Measurements from ENCODE around the gene ABLIM3.

ABLIM3 gene

GRCh38 chr5:149133795-149134777 is 7.2 kb upstream of the ABLIM3 start:
- no peak for DNase-seq (ENCODE audit: low read depth in 2 of 2)

GRCh38 chr5:149134778-149135500 is 6.4 kb upstream of the ABLIM3 start:
- no peak for DNase-seq (ENCODE audit: low read depth in 2 of 2)

GRCh38 chr5:149135536-149136201 is 5.6 kb upstream of the ABLIM3 start:
- no peak for DNase-seq (ENCODE audit: low read depth in 2 of 2)

- no peak for DNase-seq (ENCODE audit: low read depth in 2 of 2)
These were observed 2.9 kb upstream of the ABLIM3 start for GRCh38 chr5:149138182-149138923.

GRCh38 chr5:149140197-149141002 is 893 bp upstream of the ABLIM3 start:
- no peak for DNase-seq (ENCODE audit: low read depth in 2 of 2)

GRCh38 chr5:149141957-149142851 is 911 bp downstream of the ABLIM3 start:
- DNase-seq (ENCODE audit: low read depth in 2 of 2): no peak

- no peak for DNase-seq (ENCODE audit: low read depth in 2 of 2)
These were observed 2.2 kb downstream of the ABLIM3 start for GRCh38 chr5:149143470-149143869.

GRCh38 chr5:149144637-149145036 is 3.3 kb downstream of the ABLIM3 start:
- no peak for DNase-seq (ENCODE audit: low read depth in 2 of 2)

GRCh38 chr5:149145138-149145537 is 3.8 kb downstream of the ABLIM3 start:
- DNase-seq (ENCODE audit: low read depth in 2 of 2): no peak

GRCh38 chr5:149147676-149148075 is 6.4 kb downstream of the ABLIM3 start:
- no peak for DNase-seq (ENCODE audit: low read depth in 2 of 2)

- DNase-seq (ENCODE audit: low read depth in 2 of 2): no peak
These were observed 8.6 kb downstream of the ABLIM3 start for GRCh38 chr5:149149942-149150341.

- no peak for DNase-seq (ENCODE audit: low read depth in 2 of 2)
These were observed 9.2 kb downstream of the ABLIM3 start for GRCh38 chr5:149150457-149150856.

GRCh38 chr5:149151717-149152116 is 10.4 kb downstream of the ABLIM3 start:
- DNase-seq (ENCODE audit: low read depth in 2 of 2): no peak

GRCh38 chr5:149152317-149152746 is 11.0 kb downstream of the ABLIM3 start:
- no peak for DNase-seq (ENCODE audit: low read depth in 2 of 2)

GRCh38 chr5:149153193-149153750 is 12.0 kb downstream of the ABLIM3 start:
- no peak for DNase-seq (ENCODE audit: low read depth in 2 of 2)

- no peak for DNase-seq (ENCODE audit: low read depth in 2 of 2)
These were observed 12.7 kb downstream of the ABLIM3 start for GRCh38 chr5:149153751-149154610.

GRCh38 chr5:149154650-149155049 is 13.4 kb downstream of the ABLIM3 start:
- DNase-seq (ENCODE audit: low read depth in 2 of 2): no peak

- DNase-seq (ENCODE audit: low read depth in 2 of 2): no peak
These were observed 15.3 kb downstream of the ABLIM3 start for GRCh38 chr5:149156435-149157083.

Data from activated CD4-positive, alpha-beta T cell treated with anti-CD3 and anti-CD28 coated beads for 24 hours (primary cell).